ENCODE data around the gene B4GALT5. TPM values are rescaled to one million over a fixed set of nuclear protein-coding genes. Genes with fewer than 3 reads are reported as not detected.
A peak's percentile ranks its signal among the peaks of the same experiment; 100 is the strongest.

The B4GALT5 gene
- total RNA-seq, 1 donor from 2014 or later: 46.1 TPM

DNA sequence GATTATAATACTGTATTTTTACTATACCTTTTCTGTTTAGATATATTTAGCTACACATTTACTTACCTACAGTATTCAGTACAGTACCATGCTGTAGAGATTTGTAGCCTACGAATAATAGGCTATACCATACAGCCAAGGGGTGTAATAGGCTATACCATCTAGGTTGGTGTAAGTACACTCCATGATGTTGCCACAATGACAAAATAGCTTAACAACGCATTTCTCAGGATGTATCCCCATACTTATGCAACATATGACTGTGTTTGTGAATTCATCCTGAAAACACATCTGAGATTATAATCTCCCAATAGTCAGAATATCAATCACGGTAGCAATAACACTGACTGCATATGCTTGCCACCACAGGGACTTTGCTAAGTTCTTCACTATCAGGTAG is 20.7 kb downstream of the B4GALT5 start:
- TF ChIP-seq, protein P1, sequence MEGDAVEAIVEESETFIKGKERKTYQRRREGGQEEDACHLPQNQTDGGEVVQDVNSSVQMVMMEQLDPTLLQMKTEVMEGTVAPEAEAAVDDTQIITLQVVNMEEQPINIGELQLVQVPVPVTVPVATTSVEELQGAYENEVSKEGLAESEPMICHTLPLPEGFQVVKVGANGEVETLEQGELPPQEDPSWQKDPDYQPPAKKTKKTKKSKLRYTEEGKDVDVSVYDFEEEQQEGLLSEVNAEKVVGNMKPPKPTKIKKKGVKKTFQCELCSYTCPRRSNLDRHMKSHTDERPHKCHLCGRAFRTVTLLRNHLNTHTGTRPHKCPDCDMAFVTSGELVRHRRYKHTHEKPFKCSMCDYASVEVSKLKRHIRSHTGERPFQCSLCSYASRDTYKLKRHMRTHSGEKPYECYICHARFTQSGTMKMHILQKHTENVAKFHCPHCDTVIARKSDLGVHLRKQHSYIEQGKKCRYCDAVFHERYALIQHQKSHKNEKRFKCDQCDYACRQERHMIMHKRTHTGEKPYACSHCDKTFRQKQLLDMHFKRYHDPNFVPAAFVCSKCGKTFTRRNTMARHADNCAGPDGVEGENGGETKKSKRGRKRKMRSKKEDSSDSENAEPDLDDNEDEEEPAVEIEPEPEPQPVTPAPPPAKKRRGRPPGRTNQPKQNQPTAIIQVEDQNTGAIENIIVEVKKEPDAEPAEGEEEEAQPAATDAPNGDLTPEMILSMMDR (IDR thresholded peaks at IDR 0.05): no peak
- intact Hi-C loops (cut with DNase I): no loop called here
- Histone ChIP-seq H3K9me3 (no peaks in the 10 kb centered on the region), H3K27ac (no peak overlapping the region), H3K27me3 (no peaks in the 10 kb centered on the region), H3K4me3 (no peak overlapping the region), H3K4me1 (peaks cover 71% of the 10 kb centered on the region), H3K36me3 (no peaks in the 10 kb centered on the region)
- ATAC-seq (no peak), DNase-seq (no peak)

DNA sequence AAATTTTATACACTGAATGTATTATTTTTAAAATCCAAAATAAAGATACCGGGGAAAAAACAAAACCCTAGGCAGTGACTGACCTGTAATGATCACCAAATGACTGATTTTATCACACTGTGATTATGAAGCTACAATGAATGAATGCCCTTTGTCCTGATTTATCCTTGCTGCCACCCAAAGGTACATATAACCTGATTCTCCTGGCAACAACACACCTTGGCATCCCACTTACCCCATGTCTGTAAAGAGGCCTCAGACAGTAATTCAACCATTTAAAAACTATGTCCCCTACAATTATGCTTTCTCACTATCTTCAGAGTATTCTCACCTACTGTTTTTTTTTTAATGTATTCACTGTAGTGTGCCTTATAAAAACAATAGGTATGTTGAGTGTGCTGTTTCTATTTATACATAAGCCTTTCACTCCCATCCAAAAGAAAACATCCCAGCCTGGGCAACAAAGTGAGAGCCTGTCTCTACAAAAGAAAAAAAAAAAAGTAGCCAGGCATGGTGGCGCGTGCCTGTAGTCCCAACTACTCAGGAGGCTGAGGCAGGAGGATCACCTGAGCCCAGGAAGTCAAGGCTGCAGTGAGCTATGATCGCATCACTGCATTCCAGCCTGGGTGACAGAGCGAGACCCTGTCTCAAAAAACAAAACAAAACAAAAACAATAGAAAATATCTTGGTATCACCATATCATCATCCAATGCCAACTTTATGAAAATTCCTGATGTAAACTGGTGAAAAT is 21.7 kb downstream of the B4GALT5 start:
- no peak for ATAC-seq

DNA sequence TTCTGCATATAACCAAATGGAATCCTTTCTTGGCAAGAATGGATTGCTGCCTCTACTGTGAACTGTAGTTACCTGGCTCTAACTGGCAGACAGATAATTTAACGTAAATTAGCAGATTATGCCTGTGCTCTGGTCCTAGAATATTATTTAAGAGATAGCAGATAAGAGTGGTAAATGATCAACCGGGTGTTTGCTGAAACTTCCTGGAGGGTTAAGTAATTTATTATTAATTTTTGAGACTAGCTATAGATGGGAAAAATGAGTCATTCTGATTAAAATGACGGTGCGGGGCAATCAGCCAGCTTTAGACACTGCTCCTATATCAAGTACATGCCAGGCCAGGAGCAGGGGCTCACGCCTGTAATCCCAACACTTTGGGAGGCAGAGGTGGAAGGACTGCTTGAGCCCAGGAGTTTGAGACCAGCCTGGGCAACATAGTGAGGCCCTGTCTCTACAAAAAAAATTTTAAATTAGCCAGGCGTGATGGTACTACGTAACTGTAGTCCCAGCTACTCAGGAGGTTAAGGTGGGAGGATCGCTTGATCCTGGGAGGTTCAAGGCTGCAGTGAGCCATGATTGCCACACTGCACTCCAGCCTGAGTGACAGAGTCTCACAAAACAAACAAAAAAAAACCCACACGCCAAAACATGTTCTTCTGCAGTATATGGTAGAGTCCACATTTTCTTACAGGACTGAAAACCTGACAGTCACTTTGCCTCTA is 22.6 kb downstream of the B4GALT5 start:
- Histone ChIP-seq H3K4me1 (peaks cover 69% of the 10 kb centered on the region), H3K4me3 (no peak overlapping the region), H3K36me3 (no peaks in the 10 kb centered on the region), H3K27me3 (no peaks in the 10 kb centered on the region), H3K27ac (no peak overlapping the region), H3K9me3 (no peaks in the 10 kb centered on the region)
- intact Hi-C loops (cut with DNase I): no loop called here
- TF ChIP-seq, protein P1 (IDR thresholded peaks at IDR 0.05): no peak
- DNase-seq: no peak
- ATAC-seq: peak; percentile 62

More for the DNA sequence above, 21.7 kb downstream of the B4GALT5 start:
- H3K36me3 ChIP-seq: no peaks in the 10 kb centered on the region
- H3K27me3 ChIP-seq: no peaks in the 10 kb centered on the region
- intact Hi-C loops (cut with DNase I): no loop called here
- TF ChIP-seq, protein P1 (IDR thresholded peaks at IDR 0.05): no peak
- no peak overlapping the region for H3K27ac ChIP-seq
- no peak overlapping the region for H3K4me3 ChIP-seq
- H3K4me1 ChIP-seq: peaks cover 74% of the 10 kb centered on the region
- no peak for DNase-seq
- H3K9me3 ChIP-seq: no peaks in the 10 kb centered on the region

DNA sequence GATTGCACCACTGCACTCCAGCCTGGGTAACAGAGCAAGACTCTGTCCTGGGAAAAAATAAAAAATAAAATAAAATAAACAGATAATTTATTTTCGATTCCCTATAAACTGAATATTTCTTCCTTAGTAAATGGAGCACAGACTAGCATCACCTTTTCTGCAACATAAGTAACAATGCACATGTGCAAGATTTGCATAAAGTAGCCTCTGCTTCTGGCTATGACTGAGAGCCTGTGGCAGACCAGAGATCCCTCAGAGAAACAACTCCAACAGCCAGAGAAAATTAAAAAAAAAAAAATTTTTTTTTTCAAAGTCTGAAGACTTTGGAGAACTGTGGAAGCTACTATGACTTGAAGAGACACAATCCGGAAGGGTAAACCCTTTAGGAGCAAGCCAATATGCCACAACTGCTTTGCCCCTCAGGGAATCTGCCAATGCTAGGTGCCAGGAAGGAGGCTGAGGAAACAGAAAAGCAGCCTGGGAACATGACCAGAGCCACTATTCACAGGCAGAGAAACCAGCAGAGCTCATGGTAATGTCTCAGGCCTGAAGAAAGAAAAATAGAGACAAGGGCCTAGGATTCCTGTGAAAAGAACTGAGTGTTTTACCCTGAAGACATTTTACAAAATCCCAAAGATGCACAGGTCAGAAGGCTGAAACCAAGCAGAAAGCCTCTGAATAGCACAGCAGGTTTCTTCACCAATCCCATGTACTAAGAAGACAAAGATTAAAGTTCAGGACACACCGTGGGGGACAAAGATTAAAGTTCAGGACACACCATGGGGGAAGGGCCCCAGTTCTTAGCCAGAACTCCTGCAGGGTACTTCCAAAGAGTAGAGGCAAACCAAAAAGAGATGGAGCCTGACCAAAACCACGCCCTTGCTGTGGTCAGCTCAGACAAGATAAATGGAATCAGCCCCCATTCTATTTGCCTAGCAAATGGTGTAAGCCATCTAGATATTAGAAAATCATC is 25.8 kb downstream of the B4GALT5 start:
- Histone ChIP-seq H3K36me3 (no peaks in the 10 kb centered on the region), H3K27me3 (no peaks in the 10 kb centered on the region), H3K27ac (no peak overlapping the region), H3K9me3 (no peaks in the 10 kb centered on the region), H3K4me1 (peaks cover 50% of the 10 kb centered on the region), H3K4me3 (no peak overlapping the region)
- TF ChIP-seq, protein P1 (IDR thresholded peaks at IDR 0.05): no peak
- intact Hi-C loops (cut with DNase I): no loop called here
- DNase-seq (no peak), ATAC-seq (no peak)

DNA sequence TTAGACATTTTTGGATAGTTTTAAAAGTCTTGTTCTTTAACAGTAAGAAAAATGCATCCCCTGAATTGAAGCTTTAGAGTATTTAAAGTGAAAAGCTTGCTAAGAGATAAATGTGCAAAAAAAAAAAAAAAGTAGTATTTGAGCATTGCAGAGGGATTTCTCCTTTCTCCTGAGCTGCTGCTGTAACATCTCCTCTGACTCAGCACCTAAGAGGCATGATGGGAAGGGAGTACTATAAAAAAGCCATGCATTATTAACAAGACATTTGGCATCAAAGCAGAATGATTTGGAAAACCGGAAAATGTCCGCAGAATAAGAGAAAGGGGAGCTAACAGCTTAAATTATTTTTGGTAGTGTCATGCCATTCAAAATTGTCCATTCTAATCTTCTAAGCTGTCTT is 27.9 kb downstream of the B4GALT5 start:
- Histone ChIP-seq H3K27me3 (no peaks in the 10 kb centered on the region), H3K36me3 (no peaks in the 10 kb centered on the region), H3K27ac (no peak overlapping the region), H3K4me1 (peaks cover 55% of the 10 kb centered on the region), H3K9me3 (no peaks in the 10 kb centered on the region), H3K4me3 (no peak overlapping the region)
- DNase-seq (no peak), ATAC-seq (no peak)
- intact Hi-C loops (cut with DNase I): no loop called here
- TF ChIP-seq, protein P1 (IDR thresholded peaks at IDR 0.05): no peak
